OCI-LY1 (cell line): ENCODE measurements around the gene RAB12.
A peak's percentile ranks its signal among the peaks of the same experiment; 100 is the strongest.
"Not testable (repeated sequence)": the region's sequence is repeated elsewhere in the genome, so short reads cannot be mapped to it uniquely, and the experiment has no call there.

ENCODE experiments used
- EZH2 ChIP-seq: fragments of 200-600 bp; sonication (generic), shearing (Covaris generic); IDR thresholded peaks from 2 replicates; pipeline ENCODE4 v1.8.0; 2017; ENCODE audit warnings: borderline replicate concordance, mixed run types, mild to moderate bottlenecking, antibody characterized with exemption, low read length, moderate library complexity, mixed read lengths
- TF ChIP-seq, protein P1 (sequence below): fragments of 200-600 bp; sonication (generic), shearing (Covaris generic); IDR thresholded peaks from 2 replicates; pipeline ENCODE4 v1.5.1; 2017; ENCODE audit warnings: mild to moderate bottlenecking, antibody characterized with exemption, low read length, moderate library complexity, mixed read lengths

DNA sequence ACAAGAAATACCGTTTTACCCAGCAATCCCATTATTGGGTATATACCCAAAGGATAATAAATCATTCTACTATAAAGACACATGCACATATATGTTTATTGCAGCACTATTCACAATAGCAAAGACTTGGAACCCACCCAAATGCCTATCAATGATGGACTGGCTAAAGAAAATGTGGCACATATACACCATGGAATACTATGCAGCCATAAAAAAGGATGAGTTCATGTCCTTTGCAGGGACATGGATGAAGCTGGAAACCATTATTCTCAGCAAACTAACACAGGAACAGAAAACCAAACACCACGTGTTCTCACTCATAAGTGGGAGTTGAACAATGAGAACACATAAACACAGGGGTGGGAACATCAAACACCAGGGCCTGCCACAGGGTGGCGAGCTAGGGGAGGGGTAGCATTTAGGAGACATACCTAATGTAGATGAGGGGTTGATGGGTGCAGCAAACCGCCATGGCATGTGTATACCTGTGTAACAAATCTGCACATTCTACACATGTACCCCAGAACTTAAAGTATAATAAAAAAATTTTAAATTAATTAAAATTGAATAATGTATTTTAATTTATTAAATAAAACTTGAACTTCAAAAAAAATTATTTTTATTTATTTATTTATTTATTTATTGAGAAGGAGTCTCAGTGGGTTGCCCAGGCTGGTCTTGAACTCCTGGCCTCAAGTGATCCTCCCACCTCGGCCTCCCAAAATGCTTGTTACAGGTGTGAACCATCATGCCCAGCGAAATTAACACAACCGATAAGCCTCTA lies 42.4 kb downstream of the RAB12 start:
- TF ChIP-seq, protein P1, sequence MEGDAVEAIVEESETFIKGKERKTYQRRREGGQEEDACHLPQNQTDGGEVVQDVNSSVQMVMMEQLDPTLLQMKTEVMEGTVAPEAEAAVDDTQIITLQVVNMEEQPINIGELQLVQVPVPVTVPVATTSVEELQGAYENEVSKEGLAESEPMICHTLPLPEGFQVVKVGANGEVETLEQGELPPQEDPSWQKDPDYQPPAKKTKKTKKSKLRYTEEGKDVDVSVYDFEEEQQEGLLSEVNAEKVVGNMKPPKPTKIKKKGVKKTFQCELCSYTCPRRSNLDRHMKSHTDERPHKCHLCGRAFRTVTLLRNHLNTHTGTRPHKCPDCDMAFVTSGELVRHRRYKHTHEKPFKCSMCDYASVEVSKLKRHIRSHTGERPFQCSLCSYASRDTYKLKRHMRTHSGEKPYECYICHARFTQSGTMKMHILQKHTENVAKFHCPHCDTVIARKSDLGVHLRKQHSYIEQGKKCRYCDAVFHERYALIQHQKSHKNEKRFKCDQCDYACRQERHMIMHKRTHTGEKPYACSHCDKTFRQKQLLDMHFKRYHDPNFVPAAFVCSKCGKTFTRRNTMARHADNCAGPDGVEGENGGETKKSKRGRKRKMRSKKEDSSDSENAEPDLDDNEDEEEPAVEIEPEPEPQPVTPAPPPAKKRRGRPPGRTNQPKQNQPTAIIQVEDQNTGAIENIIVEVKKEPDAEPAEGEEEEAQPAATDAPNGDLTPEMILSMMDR, result 0 out of 2 replicates have a peak, but pooled peaks have one; percentile 14
- not testable (repeated sequence) for TF ChIP-seq EZH2
